Thoracic aorta (tissue), 2 donors: ENCODE measurements around the gene KMT2A. TPM values are rescaled to one million over a fixed set of nuclear protein-coding genes. Genes with fewer than 3 reads are reported as not detected.
"Not testable (repeated sequence)": the region's sequence is repeated elsewhere in the genome, so short reads cannot be mapped to it uniquely, and the experiment has no call there.

ENCODE experiments used
- ATAC-seq: fragments of 150-250 bp; one replicate; pipeline ENCODE4 v1.8.0; 2017; ENCODE audit warnings: low read depth; ENCODE audit not compliant: insufficient number of reproducible peaks, low FRiP score
- DNase-seq: peaks from one replicate; pipeline ENCODE4 v3.0.0-alpha.2; 2020; ENCODE audit warnings: low spot score
- H3K27ac ChIP-seq, 2 donors: fragments of 200-600 bp; sonication (generic); 1 replicate in 1 of 2; 2 replicates in 1 of 2; pipeline ENCODE4 v1.5.1; 2016; ENCODE audit warnings: mild to moderate bottlenecking in 2 of 2, moderate library complexity in 2 of 2
- H3K27me3 ChIP-seq: fragments of 200-600 bp; sonication (generic); replicated peaks from 2 replicates; pipeline ENCODE4 v1.6.0; 2016; ENCODE audit warnings: mild to moderate bottlenecking; ENCODE audit not compliant: insufficient read depth
- H3K36me3 ChIP-seq: fragments of 200-600 bp; sonication (generic); one replicate; pipeline ENCODE4 v1.5.1; 2016
- H3K4me1 ChIP-seq, 2 donors: fragments of 200-600 bp; sonication (generic); 1 replicate in 1 of 2; 2 replicates in 1 of 2; pipeline versions ENCODE4 v1.5.1 to v1.6.0; 2016; ENCODE audit warnings: low read depth in 2 of 2, mild to moderate bottlenecking in 1 of 2; ENCODE audit not compliant: control insufficient read depth in 1 of 2
- H3K4me3 ChIP-seq: fragments of 200-600 bp; sonication (generic); 2 replicates; pipeline ENCODE4 v1.5.1; 2016; ENCODE audit warnings: mild to moderate bottlenecking
- H3K9me3 ChIP-seq: fragments of 200-600 bp; sonication (generic); 2 replicates; pipeline ENCODE4 v1.5.1; 2016
- CTCF ChIP-seq: fragments of 200-600 bp; sonication (generic); IDR thresholded peaks from one replicate; pipeline ENCODE4 v1.5.1; 2019; ENCODE audit warnings: antibody characterized with exemption
- total RNA-seq, 2 donors: library from RNA; depleted of rRNA; stranded (reverse); fragments of >200 nt; gene quantifications; one replicate each; pipeline versions ENCODE4 v1.1.0 to v1.2.3, GENCODE V29; 2016

KMT2A gene
- total RNA-seq, 2 donors from 2014 or later: 88.1 to 105 TPM

- Histone ChIP-seq H3K4me3 (peak within 1 kb of the TSS; percentile 94), H3K27ac (peak within 1 kb of the TSS; percentile 80 to 91), H3K36me3 (peaks cover under 1% of the 10 kb centered on the region), H3K4me1 (peaks cover 15 to 29% of the 10 kb centered on the region in 2 donors), H3K27me3 (no peaks in the 10 kb centered on the region), H3K9me3 (no peaks in the 10 kb centered on the region)
- DNase-seq: peak; percentile 60
- ATAC-seq: peak; percentile 60
- TF ChIP-seq CTCF: no peak
Measured at GRCh38 chr11:118401151-118401879, 35.0 kb upstream of the KMT2A start, which contains the start of gene ATP5MG. ATP5MG (plus strand) TSS chr11:118401606; CDS start chr11:118401666, 60 bp downstream.

GRCh38 chr11:118401880-118402590 lies 34.3 kb upstream of the KMT2A start:
- peak overlapping the region; percentile 94 for H3K4me3 ChIP-seq
- no peak for DNase-seq
- no peak for TF ChIP-seq CTCF
- no peak for ATAC-seq
- H3K4me1 ChIP-seq: peaks cover 15 to 29% of the 10 kb centered on the region in 2 donors
- H3K36me3 ChIP-seq: peaks cover 6% of the 10 kb centered on the region
- H3K27me3 ChIP-seq: no peaks in the 10 kb centered on the region
- no peaks in the 10 kb centered on the region for H3K9me3 ChIP-seq
- peak overlapping the region; percentile 80 to 91 for H3K27ac ChIP-seq

GRCh38 chr11:118402594-118402993 lies 33.7 kb upstream of the KMT2A start:
- not testable (repeated sequence) for ATAC-seq, DNase-seq, H3K27ac ChIP-seq, H3K36me3 ChIP-seq, H3K27me3 ChIP-seq, H3K9me3 ChIP-seq
- Histone ChIP-seq H3K4me3 (peak overlapping the region; percentile 94), H3K4me1 (peaks cover 15 to 29% of the 10 kb centered on the region in 2 donors)

- ATAC-seq (no peak), DNase-seq (no peak)
- no peak overlapping the region for H3K27ac ChIP-seq
- H3K9me3 ChIP-seq: no peaks in the 10 kb centered on the region
- no peaks in the 10 kb centered on the region for H3K27me3 ChIP-seq
- H3K36me3 ChIP-seq: peaks cover 10% of the 10 kb centered on the region
- H3K4me3 ChIP-seq: no peak overlapping the region
- no peak for TF ChIP-seq CTCF
- H3K4me1 ChIP-seq: peaks cover 12 to 25% of the 10 kb centered on the region in 2 donors
Measured at GRCh38 chr11:118406599-118407166, 29.6 kb upstream of the KMT2A start.

- Histone ChIP-seq H3K9me3 (no peaks in the 10 kb centered on the region), H3K27ac (no peak overlapping the region), H3K27me3 (no peaks in the 10 kb centered on the region), H3K4me1 (peaks cover 0 to under 1% of the 10 kb centered on the region in 2 donors), H3K4me3 (no peak overlapping the region), H3K36me3 (peaks cover 10% of the 10 kb centered on the region)
- no peak for ATAC-seq
- DNase-seq: no peak
- TF ChIP-seq CTCF: no peak
Measured at GRCh38 chr11:118410055-118410745, 26.1 kb upstream of the KMT2A start.
